Activated CD4-positive, alpha-beta memory T cell treated with anti-CD3 and anti-CD28 coated beads for 36 hours (primary cell): ENCODE data around the gene LYZL6. TPM values are rescaled to one million over a fixed set of nuclear protein-coding genes. Genes with fewer than 3 reads are reported as not detected.
"Not testable (repeated sequence)": the region's sequence is repeated elsewhere in the genome, so short reads cannot be mapped to it uniquely, and the experiment has no call there.

Experiments
- CTCF ChIA-PET: fragments of 350-600 bp; sonication (Branson Sonifier 250); formaldehyde crosslinking; loops from one replicate; lab custom pipeline; 2021; ENCODE audit warnings: antibody characterized with exemption, inconsistent platforms; lab: Charles Lee
- POLR2A ChIA-PET: fragments of 350-600 bp; sonication (Branson Sonifier 250); formaldehyde crosslinking; loops from one replicate; lab custom pipeline; 2021; ENCODE audit warnings: antibody characterized with exemption; lab: Charles Lee
- DNase-seq: peaks from one replicate; pipeline ENCODE4 v3.0.0-alpha.2; 2020
- H3K27ac Mint-ChIP-seq: one replicate; pipeline ENCODE4 v1.8.0; 2021; ENCODE audit warnings: mixed read lengths
- H3K27me3 Mint-ChIP-seq: one replicate; pipeline ENCODE4 v1.8.0; 2021; ENCODE audit warnings: mixed read lengths
- H3K36me3 Mint-ChIP-seq: one replicate; pipeline ENCODE4 v1.8.0; 2021; ENCODE audit warnings: mixed read lengths
- H3K4me1 Mint-ChIP-seq: one replicate; pipeline ENCODE4 v1.8.0; 2021; ENCODE audit warnings: low read depth, mixed read lengths
- H3K4me3 Mint-ChIP-seq: one replicate; pipeline ENCODE4 v1.8.0; 2021; ENCODE audit warnings: mild to moderate bottlenecking, mixed read lengths
- H3K9me3 Mint-ChIP-seq: one replicate; pipeline ENCODE4 v1.8.0; 2021; ENCODE audit warnings: mixed read lengths
- intact Hi-C: fragments of 100-400 bp; cut with micrococcal nuclease; formaldehyde crosslinking; loops from one replicate; pipeline ENCODE4 v1.15.1; 2023
- total RNA-seq, 2 experiments: library from RNA; stranded (reverse); gene quantifications; one replicate each; pipeline ENCODE4 v1.2.3, GENCODE V29; 2021

LYZL6 gene
- total RNA-seq, 2 experiments from 2014 or later: not detected

- CTCF ChIA-PET: no interaction called here
These were observed 638 bp upstream of the LYZL6 start for GRCh38 chr17:35944151-35944550.

GRCh38 chr17:35942588-35943186, 826 bp downstream of the LYZL6 start:
- no peak overlapping the region for H3K27ac Mint-ChIP-seq
- no peaks in the 10 kb centered on the region for H3K36me3 Mint-ChIP-seq
- POLR2A ChIA-PET: no interaction called here
- CTCF ChIA-PET: interaction anchor here (1.0 kb wide), 2 partner anchors 23 to 206 kb away, joined by 3 to 5 read pairs; no protein-coding TSS in a partner anchor
- H3K9me3 Mint-ChIP-seq: no peaks in the 10 kb centered on the region
- no peaks in the 10 kb centered on the region for H3K27me3 Mint-ChIP-seq
- DNase-seq: no peak
- no peaks in the 10 kb centered on the region for H3K4me1 Mint-ChIP-seq
- no peak overlapping the region for H3K4me3 Mint-ChIP-seq
- intact Hi-C loops: no loop called here

More at GRCh38 chr17:35944151-35944550, 638 bp upstream of the LYZL6 start:
- Mint-ChIP-seq H3K9me3 (no peaks in the 10 kb centered on the region), H3K36me3 (no peaks in the 10 kb centered on the region), H3K27ac (no peak overlapping the region), H3K27me3 (no peaks in the 10 kb centered on the region), H3K4me1 (no peaks in the 10 kb centered on the region), H3K4me3 (no peak overlapping the region)
- POLR2A ChIA-PET: no interaction called here
- DNase-seq: no peak
- intact Hi-C loops: no loop called here

- not testable (repeated sequence) for DNase-seq
These were observed 5.0 kb downstream of the LYZL6 start for GRCh38 chr17:35938492-35938891.

GRCh38 chr17:35936063-35936462, 7.5 kb downstream of the LYZL6 start:
- no peaks in the 10 kb centered on the region for H3K36me3 Mint-ChIP-seq
- H3K27ac Mint-ChIP-seq: no peak overlapping the region
- POLR2A ChIA-PET: no interaction called here
- peaks cover 5% of the 10 kb centered on the region for H3K4me1 Mint-ChIP-seq
- H3K27me3 Mint-ChIP-seq: no peaks in the 10 kb centered on the region
- CTCF ChIA-PET: no interaction called here
- H3K4me3 Mint-ChIP-seq: no peak overlapping the region
- no peak for DNase-seq
- intact Hi-C loops: no loop called here
- no peaks in the 10 kb centered on the region for H3K9me3 Mint-ChIP-seq

More at GRCh38 chr17:35938492-35938891, 5.0 kb downstream of the LYZL6 start:
- CTCF ChIA-PET: interaction anchor here (1.2 to 1.5 kb wide), 4 partner anchors 31 to 89 kb away, joined by 3 to 5 read pairs (median 4); no protein-coding TSS in a partner anchor
- H3K9me3 Mint-ChIP-seq, H3K27me3 Mint-ChIP-seq, intact Hi-C loops, H3K36me3 Mint-ChIP-seq, H3K27ac Mint-ChIP-seq, POLR2A ChIA-PET, H3K4me1 Mint-ChIP-seq, H3K4me3 Mint-ChIP-seq: not testable (repeated sequence)

- H3K27ac Mint-ChIP-seq: no peak overlapping the region
- no peaks in the 10 kb centered on the region for H3K9me3 Mint-ChIP-seq
- ChIA-PET POLR2A (no interaction called here), CTCF (no interaction called here)
- no peaks in the 10 kb centered on the region for H3K27me3 Mint-ChIP-seq
- H3K4me1 Mint-ChIP-seq: peaks cover 17% of the 10 kb centered on the region
- no peak for DNase-seq
- no peak overlapping the region for H3K4me3 Mint-ChIP-seq
- no peaks in the 10 kb centered on the region for H3K36me3 Mint-ChIP-seq
- intact Hi-C loops: loop anchor here (5.0 kb wide), 1 partner anchor 87 kb away; no protein-coding TSS in a partner anchor
These were observed 8.8 kb downstream of the LYZL6 start for GRCh38 chr17:35934760-35935159.

- Mint-ChIP-seq H3K4me3 (no peak overlapping the region), H3K4me1 (peaks cover 23% of the 10 kb centered on the region), H3K36me3 (no peaks in the 10 kb centered on the region), H3K9me3 (no peaks in the 10 kb centered on the region), H3K27me3 (peaks cover 2% of the 10 kb centered on the region), H3K27ac (no peak overlapping the region)
- intact Hi-C loops: loop anchor here (5.0 kb wide), 1 partner anchor 85 kb away; no protein-coding TSS in a partner anchor
- no peak for DNase-seq
- ChIA-PET CTCF (interaction anchor here (3.2 kb wide), 1 partner anchor 84 kb away, joined by 21 read pairs; no protein-coding TSS in a partner anchor), POLR2A (no interaction called here)
These were observed 10.9 kb downstream of the LYZL6 start for GRCh38 chr17:35932586-35932985.

GRCh38 chr17:35931794-35932425, 11.6 kb downstream of the LYZL6 start:
- peaks cover 2% of the 10 kb centered on the region for H3K27me3 Mint-ChIP-seq
- DNase-seq: no peak
- CTCF ChIA-PET: interaction anchor here (0.6 to 3.2 kb wide), 6 partner anchors 8 to 141 kb away, joined by 3 to 21 read pairs (median 4); no protein-coding TSS in a partner anchor
- H3K27ac Mint-ChIP-seq: no peak overlapping the region
- no peaks in the 10 kb centered on the region for H3K36me3 Mint-ChIP-seq
- POLR2A ChIA-PET: interaction anchor here (0.7 to 2.2 kb wide), 4 partner anchors 52 to 123 kb away, joined by 4 to 10 read pairs (median 5); partner anchors contain the start of genes CCL5 and TAF15
- no peak overlapping the region for H3K4me3 Mint-ChIP-seq
- H3K4me1 Mint-ChIP-seq: peaks cover 23% of the 10 kb centered on the region
- no peaks in the 10 kb centered on the region for H3K9me3 Mint-ChIP-seq
- intact Hi-C loops: loop anchor here (2.0 to 5.0 kb wide), 3 partner anchors 33 to 85 kb away; partner anchors contain the start of gene CCL5

- no peaks in the 10 kb centered on the region for H3K36me3 Mint-ChIP-seq
- peaks cover 23% of the 10 kb centered on the region for H3K4me1 Mint-ChIP-seq
- no peaks in the 10 kb centered on the region for H3K9me3 Mint-ChIP-seq
- POLR2A ChIA-PET: interaction anchor here (1.1 to 2.2 kb wide), 2 partner anchors 51 to 121 kb away, joined by 6 to 10 read pairs; partner anchors contain the start of genes CCL5 and TAF15
- CTCF ChIA-PET: interaction anchor here (1.1 to 3.2 kb wide), 4 partner anchors 17 to 82 kb away, joined by 3 to 21 read pairs (median 6); no protein-coding TSS in a partner anchor
- DNase-seq: peak; percentile 94
- H3K4me3 Mint-ChIP-seq: peak within 1 kb of the TSS; percentile 79
- intact Hi-C loops: loop anchor here (2.0 to 5.0 kb wide), 3 partner anchors 32 to 83 kb away; partner anchors contain the start of gene CCL5
- H3K27me3 Mint-ChIP-seq: peaks cover 2% of the 10 kb centered on the region
- peak within 1 kb of the TSS; percentile 62 for H3K27ac Mint-ChIP-seq
These were observed 13.1 kb downstream of the LYZL6 start, which contains the start of gene RDM1 for GRCh38 chr17:35930211-35931065. Gene RDM1 (minus strand): TSS chr17:35930773. CDS start chr17:35930727, 46 bp downstream.

- no peaks in the 10 kb centered on the region for H3K9me3 Mint-ChIP-seq
These were observed 15.8 kb downstream of the LYZL6 start for GRCh38 chr17:35927714-35928113.

GRCh38 chr17:35923609-35924114, 19.9 kb downstream of the LYZL6 start:
- Mint-ChIP-seq H3K27me3 (peaks cover 2% of the 10 kb centered on the region), H3K4me1 (peaks cover 11% of the 10 kb centered on the region), H3K4me3 (no peak overlapping the region), H3K36me3 (no peaks in the 10 kb centered on the region), H3K27ac (no peak overlapping the region), H3K9me3 (no peaks in the 10 kb centered on the region)
- intact Hi-C loops: no loop called here
- POLR2A ChIA-PET: interaction anchor here (1.0 kb wide), 1 partner anchor 28 kb away, joined by 5 read pairs; no protein-coding TSS in a partner anchor
- CTCF ChIA-PET: interaction anchor here (0.6 to 1.6 kb wide), 3 partner anchors 28 to 226 kb away, joined by 3 to 6 read pairs (median 6); no protein-coding TSS in a partner anchor
- DNase-seq: no peak

More at GRCh38 chr17:35927714-35928113, 15.8 kb downstream of the LYZL6 start:
- no peak overlapping the region for H3K4me3 Mint-ChIP-seq
- ChIA-PET POLR2A (no interaction called here), CTCF (interaction anchor here (1.0 kb wide), 1 partner anchor 78 kb away, joined by 3 read pairs; no protein-coding TSS in a partner anchor)
- intact Hi-C loops: no loop called here
- peaks cover 2% of the 10 kb centered on the region for H3K27me3 Mint-ChIP-seq
- H3K4me1 Mint-ChIP-seq: peaks cover 25% of the 10 kb centered on the region
- no peak overlapping the region for H3K27ac Mint-ChIP-seq
- no peaks in the 10 kb centered on the region for H3K36me3 Mint-ChIP-seq
- no peak for DNase-seq

GRCh38 chr17:35920229-35920628, 23.3 kb downstream of the LYZL6 start:
- Mint-ChIP-seq H3K27me3 (no peaks in the 10 kb centered on the region), H3K27ac (no peak overlapping the region), H3K9me3 (no peaks in the 10 kb centered on the region), H3K36me3 (no peaks in the 10 kb centered on the region), H3K4me3 (no peak overlapping the region), H3K4me1 (peaks cover 7% of the 10 kb centered on the region)
- DNase-seq: no peak
- ChIA-PET CTCF (interaction anchor here (2.0 kb wide), 1 partner anchor 71 kb away, joined by 6 read pairs; no protein-coding TSS in a partner anchor), POLR2A (no interaction called here)
- intact Hi-C loops: no loop called here
